Fibroblast of mammary gland (primary cell): Measurements from ENCODE around the gene NXPH2.
A peak's percentile ranks its signal among the peaks of the same experiment; 100 is the strongest.

ENCODE experiments used
- DNase-seq: peaks from one replicate; pipeline ENCODE4 v3.0.0-alpha.2; 2010; ENCODE audit warnings: low read depth
- H3K4me3 ChIP-seq: 2 replicates; pipeline ENCODE4 v1.5.1; 2011; ENCODE audit warnings: low read depth, mild to moderate bottlenecking, low read length, moderate library complexity; ENCODE audit not compliant: control insufficient read depth
- TF ChIP-seq, protein P1 (sequence below): conservative IDR thresholded peaks from 2 replicates; pipeline ENCODE4 v1.5.1; 2011; ENCODE audit warnings: low read depth, low read length, inconsistent platforms; ENCODE audit not compliant: control insufficient read depth, insufficient read depth

NXPH2 gene

DNA sequence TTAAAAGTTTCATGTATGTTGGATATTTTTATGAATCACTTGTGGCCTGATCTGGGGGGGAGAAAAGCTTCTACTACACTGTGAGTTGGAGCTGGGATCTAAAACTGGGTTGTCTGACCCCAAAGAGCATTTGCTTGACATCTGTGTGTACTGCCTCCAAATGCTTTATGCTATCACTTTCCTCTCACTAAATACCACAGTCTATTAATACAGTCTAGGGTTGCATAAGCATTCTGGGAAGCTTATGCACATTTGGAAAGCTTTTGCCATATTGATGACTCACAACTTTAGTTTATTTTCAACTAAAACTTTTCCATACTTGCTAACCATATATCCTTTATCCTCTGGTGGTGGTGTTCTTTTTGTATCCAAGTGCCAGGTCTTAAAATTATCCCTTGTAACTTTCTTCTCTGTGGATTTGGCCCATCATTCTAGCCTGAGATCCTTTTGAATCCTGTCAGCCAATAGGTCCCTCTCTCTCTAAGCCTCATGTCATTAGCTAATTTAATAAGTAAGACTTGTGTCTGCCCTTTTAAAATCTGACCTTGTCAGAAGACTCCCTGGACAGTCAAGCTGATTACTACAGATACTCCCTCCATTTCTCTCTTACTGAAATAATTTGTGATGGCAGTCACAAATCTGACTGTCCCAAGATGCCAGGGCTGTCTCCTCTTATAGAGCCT lies 72.7 kb downstream of the NXPH2 start:
- TF ChIP-seq, protein P1, sequence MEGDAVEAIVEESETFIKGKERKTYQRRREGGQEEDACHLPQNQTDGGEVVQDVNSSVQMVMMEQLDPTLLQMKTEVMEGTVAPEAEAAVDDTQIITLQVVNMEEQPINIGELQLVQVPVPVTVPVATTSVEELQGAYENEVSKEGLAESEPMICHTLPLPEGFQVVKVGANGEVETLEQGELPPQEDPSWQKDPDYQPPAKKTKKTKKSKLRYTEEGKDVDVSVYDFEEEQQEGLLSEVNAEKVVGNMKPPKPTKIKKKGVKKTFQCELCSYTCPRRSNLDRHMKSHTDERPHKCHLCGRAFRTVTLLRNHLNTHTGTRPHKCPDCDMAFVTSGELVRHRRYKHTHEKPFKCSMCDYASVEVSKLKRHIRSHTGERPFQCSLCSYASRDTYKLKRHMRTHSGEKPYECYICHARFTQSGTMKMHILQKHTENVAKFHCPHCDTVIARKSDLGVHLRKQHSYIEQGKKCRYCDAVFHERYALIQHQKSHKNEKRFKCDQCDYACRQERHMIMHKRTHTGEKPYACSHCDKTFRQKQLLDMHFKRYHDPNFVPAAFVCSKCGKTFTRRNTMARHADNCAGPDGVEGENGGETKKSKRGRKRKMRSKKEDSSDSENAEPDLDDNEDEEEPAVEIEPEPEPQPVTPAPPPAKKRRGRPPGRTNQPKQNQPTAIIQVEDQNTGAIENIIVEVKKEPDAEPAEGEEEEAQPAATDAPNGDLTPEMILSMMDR: no peak
- peak; percentile 95 for DNase-seq
- H3K4me3 ChIP-seq: no peak overlapping the region

DNA sequence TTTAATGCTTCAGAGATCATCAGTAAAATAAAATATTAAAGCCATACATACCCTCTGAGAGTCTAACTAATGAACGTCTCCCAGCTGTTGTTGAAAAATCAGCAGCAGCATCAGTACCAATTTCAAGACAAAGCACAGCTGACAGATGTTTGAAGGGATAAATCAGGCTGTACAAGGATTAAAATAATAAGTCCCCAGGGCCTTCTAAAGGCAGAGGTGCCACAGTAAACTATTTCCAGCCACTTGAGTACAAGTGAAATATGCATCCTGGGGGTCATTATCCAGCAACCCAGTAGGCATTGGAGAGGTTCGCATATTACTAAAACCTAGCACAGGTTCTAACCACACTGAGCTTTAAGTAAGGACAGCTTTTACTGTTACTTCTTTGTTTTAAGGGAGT lies 76.9 kb downstream of the NXPH2 start:
- DNase-seq: no peak
- H3K4me3 ChIP-seq: no peak overlapping the region
- TF ChIP-seq, protein P1: no peak

DNA sequence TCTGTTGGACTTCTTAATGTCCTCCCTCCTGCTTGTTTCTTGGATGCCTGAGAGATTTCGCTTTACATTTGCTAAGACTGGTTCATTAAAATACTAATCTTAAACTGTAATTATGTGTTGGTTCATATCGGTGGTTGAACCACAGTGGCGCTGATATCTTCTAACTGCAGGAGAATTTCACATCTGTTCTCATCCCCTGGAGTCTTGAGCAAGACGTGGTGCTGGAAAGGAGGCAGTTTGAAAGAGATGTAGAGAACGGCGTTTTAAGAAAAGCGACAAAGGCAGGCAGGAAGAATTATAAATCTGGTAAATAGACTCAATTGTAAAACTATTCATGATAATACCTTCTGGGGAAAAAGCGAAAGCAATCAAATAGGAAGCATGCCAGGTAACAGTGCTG lies 79.5 kb downstream of the NXPH2 start:
- TF ChIP-seq, protein P1: no peak

DNA sequence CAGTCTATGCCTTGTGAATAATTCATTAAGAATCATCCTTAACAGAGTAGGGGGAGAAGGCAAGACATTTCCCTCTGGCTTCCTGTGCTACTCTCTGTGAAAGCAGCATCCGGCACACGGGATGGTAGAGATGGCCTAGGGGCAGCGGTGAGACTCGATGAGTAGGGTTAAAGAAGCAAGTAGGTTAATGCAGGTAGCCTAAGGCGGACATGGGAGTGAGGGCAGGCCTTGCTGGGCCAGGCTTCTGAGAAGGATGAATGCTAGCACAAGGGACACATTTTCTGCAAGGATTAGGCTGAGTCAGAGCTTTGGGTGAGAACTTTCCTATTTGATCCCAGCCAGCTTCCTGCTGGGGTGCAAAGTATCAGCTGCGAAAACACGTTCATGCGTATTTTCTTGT lies 80.8 kb downstream of the NXPH2 start:
- TF ChIP-seq, protein P1: no peak
- H3K4me3 ChIP-seq: no peak overlapping the region
- no peak for DNase-seq

More for the DNA sequence above, 79.5 kb downstream of the NXPH2 start:
- no peak for DNase-seq
- no peak overlapping the region for H3K4me3 ChIP-seq

DNA sequence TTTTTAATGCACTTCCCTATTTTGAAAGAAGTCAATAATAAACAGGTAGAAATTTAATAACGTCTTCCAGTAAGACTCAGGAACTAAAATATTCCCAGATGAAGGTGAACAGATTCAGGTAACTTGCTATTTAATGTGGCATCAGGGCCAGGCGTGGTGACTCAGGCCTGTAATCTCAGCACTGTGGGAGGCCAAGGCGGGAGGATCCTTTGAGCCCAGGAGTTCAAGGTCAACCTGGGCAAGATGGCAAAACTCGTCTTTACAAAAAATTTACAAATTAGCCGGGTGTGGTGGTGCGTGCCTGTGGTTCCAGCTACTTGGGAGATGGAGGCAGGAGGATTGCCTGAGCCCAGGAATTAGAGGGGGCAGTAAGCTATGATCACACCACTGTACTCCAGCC lies 81.8 kb downstream of the NXPH2 start:
- DNase-seq: no peak
- TF ChIP-seq, protein P1: no peak
- H3K4me3 ChIP-seq: no peak overlapping the region

DNA sequence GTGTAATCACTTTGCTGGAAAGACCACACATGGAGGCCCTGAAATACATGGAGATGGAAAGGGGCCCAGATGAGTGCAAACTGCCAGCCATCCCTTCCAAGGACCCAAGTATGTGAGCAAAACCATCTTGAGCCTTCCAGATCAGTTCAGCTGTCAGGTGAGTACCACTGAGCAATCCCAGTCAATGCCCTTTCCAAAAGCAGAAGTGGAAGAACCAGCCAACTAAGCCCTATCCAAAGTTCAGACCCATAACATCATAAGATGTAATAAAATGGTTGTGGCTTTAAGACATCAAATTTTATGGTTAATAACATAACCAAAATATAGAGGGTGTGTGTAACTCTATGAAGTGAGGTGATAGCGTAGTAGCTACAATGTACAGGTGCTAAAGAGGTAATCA lies 88.5 kb downstream of the NXPH2 start:
- H3K4me3 ChIP-seq: no peak overlapping the region
- no peak for DNase-seq
- TF ChIP-seq, protein P1: no peak

DNA sequence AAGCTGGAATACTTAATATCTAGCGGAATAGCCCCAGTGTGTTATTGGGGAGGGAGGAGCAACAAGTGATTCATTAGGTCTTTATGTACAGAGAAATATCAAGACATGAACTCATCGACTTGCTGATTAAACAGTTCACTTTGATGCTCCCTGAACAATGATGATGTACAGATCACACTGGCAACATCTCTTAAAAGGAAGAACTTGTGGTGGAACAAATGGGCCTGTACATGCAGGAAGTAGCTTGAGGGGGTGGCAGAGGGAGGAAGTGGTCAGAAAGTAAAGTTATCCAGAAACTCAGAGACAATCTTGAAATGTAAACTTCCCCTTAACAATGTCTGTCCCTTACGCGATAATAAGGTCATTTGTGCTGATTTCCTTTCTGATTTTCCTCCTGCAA lies 90.5 kb downstream of the NXPH2 start:
- no peak for DNase-seq
- H3K4me3 ChIP-seq: no peak overlapping the region
- TF ChIP-seq, protein P1: no peak
